Measurements from ENCODE around the gene KDM1B.
A peak's percentile ranks its signal among the peaks of the same experiment; 100 is the strongest.

The KDM1B gene

DNA sequence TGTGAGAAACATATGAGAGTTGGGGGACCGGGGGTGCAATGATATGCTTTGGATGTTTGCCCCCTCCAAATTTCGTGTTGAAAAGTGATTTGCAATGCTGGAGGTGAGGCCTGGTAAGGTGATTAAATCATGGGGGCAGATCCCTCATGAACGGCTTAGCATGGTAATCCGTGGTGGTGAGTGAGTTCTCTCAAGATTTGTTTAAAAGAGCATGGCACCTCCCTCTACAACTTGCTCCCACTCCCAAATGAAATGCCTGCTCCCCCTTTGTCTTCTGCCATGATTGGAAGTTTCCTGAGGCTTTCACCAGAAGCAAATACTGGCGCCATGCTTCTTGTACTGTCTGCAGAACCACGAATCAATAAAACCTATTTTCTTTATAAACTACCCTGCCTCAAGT is 106.7 kb downstream of the KDM1B start:
- no peak for FAIRE-seq

DNA sequence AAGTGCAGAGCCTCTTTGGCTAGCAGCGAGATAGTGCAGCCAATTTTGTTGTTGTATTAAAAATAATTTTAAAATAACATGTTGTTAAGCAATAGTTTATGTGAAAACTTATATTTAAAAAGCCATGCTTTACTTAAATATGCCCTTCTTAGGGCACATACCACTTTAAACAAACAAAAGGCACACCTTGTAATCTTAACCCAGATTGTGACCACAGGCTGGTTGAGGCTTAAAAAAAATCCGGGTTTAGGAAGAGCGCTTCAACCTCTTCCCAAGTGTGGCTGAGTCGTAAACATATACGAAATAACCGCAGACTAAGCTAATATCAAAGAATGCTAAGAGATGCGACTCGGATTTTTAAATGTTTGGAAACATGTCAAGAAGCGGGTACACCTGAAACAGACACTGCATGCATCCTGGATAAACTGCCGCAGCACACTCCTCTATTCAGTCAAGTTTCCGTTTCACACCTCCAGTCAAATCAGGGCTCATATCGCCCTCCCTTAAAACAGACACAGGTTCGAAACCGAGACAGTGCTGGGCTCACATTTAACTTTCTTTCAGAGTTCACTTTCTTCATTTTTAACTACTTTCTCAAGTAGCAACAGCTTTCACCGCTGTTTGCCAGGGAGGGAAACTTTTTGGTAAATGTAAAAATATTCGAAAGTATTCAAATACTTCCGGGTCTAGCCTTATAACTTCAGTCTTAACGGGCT is 107.6 kb downstream of the KDM1B start:
- FAIRE-seq (no peak), DNase-seq (ENCODE audit: low spot score) (peak; percentile 25)

More for the DNA sequence above, 106.7 kb downstream of the KDM1B start:
- no peak for DNase-seq (ENCODE audit: low spot score)

DNA sequence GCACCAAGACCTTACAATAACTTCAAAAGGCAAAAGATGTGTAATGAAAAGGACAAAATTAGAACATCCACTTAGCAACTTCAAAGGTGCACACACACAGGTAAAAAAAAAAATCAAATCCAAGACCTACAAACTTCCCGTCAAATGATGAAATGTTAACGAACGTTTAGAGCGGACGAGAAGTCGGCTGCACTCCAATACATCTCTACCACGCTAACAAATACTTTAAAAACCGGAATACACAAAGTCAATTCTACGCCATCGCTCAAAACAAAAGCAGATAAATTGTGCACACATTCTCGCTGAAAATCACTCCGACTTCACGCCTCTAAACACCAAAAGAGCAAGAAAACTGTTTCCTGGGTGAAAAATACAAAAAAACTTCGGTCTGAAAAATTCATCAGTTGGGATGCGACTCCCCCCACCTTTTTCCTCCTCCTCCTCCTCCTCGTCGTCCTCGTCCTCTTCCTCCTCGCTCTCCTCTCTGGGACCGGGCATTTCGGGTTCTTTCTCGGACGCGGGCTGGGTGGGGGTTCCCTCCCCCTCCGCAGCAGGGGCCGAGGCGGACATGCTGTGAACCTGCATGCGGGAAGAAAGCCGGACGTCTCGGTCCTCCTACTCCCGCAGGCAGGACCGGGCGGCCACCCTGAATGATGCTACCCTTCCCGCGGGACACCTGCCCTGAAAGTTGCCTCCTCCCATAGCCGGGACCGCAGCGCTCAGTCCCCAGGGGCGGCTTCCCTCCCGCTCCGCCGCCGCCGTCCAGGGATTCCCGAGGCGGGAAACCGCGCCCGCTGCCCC is 108.4 kb downstream of the KDM1B start:
- DNase-seq (ENCODE audit: low spot score) (no peak), FAIRE-seq (no peak)

DNA sequence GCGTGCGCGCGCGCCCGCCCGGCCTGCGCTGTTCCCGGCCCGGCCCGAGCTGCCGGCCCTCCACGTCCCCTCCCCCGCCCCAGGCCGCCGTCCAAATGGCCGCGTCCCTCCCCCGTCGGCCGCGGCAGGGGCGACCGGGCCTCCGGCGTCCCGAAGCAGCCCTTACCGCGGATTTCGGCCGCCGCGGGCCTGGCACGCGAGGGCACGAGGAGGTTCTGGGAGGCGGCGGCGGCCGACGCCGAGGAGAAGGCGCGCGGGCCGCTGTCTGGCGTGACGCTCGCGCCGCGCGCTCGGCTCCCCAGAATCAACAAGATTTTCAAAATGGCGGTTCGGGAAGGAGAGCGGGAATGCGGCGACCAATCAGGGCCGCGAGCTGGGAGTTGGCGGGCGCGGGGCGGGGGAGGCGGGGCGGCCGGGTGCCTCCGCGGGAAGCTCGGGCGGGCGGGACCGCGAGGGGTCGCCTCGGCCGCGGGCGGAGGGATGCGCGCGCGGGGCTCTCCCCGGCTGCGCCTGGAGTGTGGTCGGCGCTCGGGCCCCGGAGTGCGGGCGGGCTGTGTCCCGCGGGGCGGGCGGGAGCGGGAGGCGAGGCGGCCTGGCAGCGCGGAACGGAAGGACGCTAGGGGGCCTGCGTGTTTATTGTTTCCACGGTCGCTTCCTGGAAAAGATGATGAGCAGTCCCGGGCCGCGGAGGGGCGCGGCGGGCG is 109.1 kb downstream of the KDM1B start, which contains the start of gene DEK:
TSS of gene DEK (minus strand) at position 312 of the 704 bp plus-strand sequence. CDS start 543 bp downstream, outside the sequence.
- FAIRE-seq = no peak

DNA sequence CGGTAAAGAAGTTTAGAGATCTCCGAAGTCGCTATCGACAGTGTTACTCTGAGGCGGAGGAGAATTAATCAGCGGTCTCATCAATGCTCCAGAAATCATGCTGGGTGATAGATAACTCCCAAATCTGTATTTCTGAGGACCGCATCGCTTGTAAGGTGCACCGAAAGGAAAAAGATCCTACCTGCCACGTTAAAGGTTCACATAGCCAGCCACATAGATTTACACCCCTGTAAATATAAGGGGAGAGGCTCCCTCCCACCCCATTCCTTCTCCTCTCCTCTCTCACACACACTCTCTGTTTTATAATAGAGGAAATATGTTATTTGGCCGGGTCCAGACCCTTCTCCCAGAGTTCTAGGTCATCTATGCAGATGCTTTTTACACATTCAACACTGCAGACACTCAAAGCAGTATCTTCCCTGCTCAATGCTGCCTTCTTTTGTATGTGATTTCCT is 109.7 kb downstream of the KDM1B start:
- FAIRE-seq (no peak), DNase-seq (ENCODE audit: low spot score) (no peak)

More for the DNA sequence above, 109.1 kb downstream of the KDM1B start, which contains the start of gene DEK:
- peak; percentile 90 for DNase-seq (ENCODE audit: low spot score)

DNA sequence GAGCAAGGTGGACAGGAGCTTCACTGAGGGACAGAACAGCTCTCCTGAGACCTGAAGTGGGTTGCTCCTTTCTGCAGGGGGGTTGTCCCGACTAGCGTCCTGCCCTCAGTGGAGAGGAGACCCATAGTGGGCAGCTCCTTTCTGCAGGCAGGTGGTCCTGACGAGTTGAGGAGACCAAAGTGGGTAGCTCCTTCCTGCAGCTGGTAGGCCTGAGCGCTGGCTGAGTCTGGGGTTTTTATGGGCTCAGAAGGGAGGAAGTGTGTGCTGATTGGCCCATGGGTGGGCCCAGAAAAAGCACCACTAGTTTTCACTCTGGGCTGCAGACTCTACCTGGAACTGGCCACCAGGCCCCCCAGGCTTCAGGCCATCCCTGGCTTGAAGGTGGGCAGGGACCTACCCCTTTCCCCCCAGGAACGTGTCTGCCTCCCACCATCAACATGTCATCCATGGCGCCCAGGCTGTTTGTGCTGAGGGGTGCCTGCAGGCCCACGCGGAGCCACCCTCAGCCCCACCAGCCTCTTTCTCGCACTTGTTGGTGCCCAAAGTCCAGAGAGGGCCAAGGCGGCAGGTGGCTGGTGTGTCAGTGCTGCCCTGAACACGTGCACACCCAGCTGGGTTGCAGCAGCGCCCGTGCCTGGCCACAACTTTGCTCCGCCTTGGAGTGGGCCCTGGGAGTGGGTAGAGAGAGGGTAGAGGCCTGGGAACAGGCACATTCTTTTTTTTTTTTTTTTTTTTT is 110.7 kb downstream of the KDM1B start:
- FAIRE-seq (no peak), DNase-seq (ENCODE audit: low spot score) (no peak)

DNA sequence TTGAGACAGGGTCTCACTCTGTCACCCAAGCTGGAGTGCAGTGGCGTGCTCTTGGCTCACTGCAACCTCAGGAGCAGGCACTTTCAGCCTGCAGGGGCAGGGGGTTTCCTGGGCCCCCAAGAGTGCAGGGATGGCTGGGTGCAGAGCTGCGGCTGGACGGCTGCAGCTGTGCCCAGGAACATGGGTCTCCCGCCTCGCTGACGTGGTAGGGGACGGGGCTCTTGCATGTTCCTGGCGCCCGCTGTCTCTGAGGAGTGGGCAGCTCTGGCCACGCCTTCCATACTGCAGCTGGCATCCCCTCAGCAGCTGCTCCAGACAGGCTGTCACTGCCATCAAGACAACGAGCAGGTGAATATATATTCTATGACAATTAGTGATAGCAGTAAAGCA is 111.3 kb downstream of the KDM1B start:
- DNase-seq (ENCODE audit: low spot score) (no peak), FAIRE-seq (no peak)

DNA sequence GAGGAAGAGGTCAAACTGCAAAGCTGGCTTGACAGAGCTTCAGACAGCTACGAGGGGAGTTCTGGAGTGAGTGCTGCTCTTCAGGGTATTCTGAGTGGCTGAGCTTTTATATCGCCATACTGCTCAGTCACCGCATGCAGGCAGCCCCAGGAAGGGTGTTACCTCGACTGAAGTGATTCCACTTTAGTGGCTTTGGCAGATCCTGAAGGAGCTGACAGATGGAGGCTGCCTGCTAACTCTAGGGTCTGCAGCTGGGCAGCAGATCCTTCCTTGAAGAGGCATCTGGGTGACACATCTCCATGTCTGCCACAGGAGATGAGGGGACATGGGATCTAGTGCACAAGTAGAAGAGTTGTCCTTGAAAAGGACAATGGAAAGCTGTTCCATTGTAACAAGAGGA is 112.8 kb downstream of the KDM1B start:
- DNase-seq (ENCODE audit: low spot score) = no peak
- FAIRE-seq = no peak

DNA sequence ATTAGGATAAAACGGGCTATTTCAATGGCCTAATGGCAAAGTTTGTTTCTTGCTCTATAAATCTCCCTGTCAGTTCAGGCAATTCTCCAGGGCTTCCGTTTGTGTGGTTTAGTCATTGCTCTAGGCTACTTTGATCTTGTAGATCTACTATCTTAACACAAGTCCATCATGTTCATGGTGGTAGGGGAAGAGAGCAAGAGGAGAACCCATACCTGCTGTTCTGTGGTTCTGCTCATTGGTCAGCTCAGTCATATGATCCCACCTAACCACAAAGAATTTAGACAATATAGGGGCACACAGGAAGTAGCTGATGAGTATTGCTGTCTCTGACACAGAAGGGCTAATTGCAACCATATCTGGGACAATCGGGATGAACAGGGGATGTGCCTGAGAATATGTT is 114.0 kb downstream of the KDM1B start:
- FAIRE-seq = no peak
- DNase-seq (ENCODE audit: low spot score) = peak; percentile 27

DNA sequence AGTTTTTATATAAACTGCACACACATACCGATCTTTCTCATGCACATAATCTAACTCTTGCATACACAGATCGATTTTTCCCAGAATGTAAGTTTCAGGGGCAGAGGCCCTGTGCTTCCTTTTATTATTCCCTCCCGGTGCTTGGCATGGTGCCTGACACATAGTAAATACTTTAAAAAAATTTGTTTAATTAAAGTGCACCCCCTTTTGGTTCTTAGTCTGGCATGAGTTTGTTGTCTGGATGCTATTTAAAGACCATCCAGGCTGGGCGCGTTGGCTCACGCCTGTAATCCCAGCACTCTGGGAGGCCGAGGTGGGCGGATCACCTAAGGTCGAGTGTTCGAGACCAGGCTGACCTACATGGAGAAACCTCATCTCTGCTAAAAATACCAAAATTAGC is 114.5 kb downstream of the KDM1B start:
- FAIRE-seq = no peak
- no peak for DNase-seq (ENCODE audit: low spot score)

DNA sequence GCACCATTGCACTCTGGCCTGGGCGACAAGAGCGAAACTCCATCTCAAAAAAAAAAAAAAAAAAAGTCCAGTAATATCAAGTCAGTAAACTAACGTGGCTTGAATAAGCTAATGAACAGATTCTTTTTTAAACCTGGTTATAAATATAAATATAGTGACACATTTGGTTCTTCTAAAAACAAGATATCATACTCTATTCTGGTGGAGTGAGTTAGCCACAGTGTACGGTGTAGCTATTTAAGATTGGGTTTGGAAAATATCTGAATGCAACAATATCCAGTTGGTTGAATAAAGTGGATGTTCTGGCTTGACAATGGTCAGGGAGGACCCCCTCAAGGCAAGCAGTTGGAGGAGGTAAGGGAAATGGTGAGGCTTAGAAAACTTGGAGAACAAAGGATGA is 115.0 kb downstream of the KDM1B start:
- FAIRE-seq (no peak), DNase-seq (ENCODE audit: low spot score) (no peak)
